Lower leg skin (tissue), 3 donors: ENCODE data around the gene AEBP1.

Source experiments
- CTCF ChIP-seq, 3 donors: fragments of 450-650 bp; IDR thresholded peaks; one replicate each; pipeline ENCODE4 v1.5.1; 2016; ENCODE audit warnings: antibody characterized with exemption in 3 of 3, mild to moderate bottlenecking in 3 of 3, moderate library complexity in 2 of 3
- POLR2A ChIP-seq, 2 donors: fragments of 450-650 bp; IDR thresholded peaks; one replicate each; pipeline ENCODE4 v1.6.1; 2016 to 2017; ENCODE audit warnings: antibody characterized with exemption in 2 of 2, mild to moderate bottlenecking in 1 of 2, moderate library complexity in 1 of 2

- no peak for TF ChIP-seq CTCF (IDR thresholded peaks at IDR 0.05)
- TF ChIP-seq POLR2A (IDR thresholded peaks at IDR 0.05): no peak
Measured at GRCh38 chr7:44108768-44109750, 4.9 kb downstream of the AEBP1 start.
